ENCODE results near the gene DDN.

The DDN gene

DNA sequence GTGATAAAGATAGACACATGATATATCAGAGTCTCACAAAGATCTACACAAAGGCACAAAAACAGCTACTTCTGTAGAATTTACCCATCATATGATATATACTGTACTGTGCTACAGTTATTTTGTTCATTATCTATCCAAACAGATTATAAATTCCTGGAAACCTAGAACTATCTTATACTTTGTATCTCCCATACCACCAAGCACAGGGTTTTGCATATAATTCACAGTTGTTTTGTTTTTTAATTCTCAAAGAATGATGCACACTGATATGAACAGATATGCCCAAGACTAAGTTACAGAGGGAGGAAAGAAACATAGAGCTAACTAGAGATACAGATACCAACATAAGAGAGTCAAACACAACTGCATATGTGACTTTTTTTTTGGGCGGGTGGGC lies 16.0 kb upstream of the DDN start:
- Histone ChIP-seq H3K4me1 (ENCODE audit: insufficient read depth, low read length) (peaks cover 16% of the 10 kb centered on the region), H3K27me3 (ENCODE audit: insufficient read depth, low read length) (no peaks in the 10 kb centered on the region), H3K36me3 (ENCODE audit: insufficient read depth, low read length) (peaks cover 2% of the 10 kb centered on the region), H3K9me3 (ENCODE audit: low read length) (no peaks in the 10 kb centered on the region), H3K4me3 (ENCODE audit: low read length) (no peak overlapping the region), H2AFZ (ENCODE audit: low read depth, low read length) (no peak overlapping the region)

DNA sequence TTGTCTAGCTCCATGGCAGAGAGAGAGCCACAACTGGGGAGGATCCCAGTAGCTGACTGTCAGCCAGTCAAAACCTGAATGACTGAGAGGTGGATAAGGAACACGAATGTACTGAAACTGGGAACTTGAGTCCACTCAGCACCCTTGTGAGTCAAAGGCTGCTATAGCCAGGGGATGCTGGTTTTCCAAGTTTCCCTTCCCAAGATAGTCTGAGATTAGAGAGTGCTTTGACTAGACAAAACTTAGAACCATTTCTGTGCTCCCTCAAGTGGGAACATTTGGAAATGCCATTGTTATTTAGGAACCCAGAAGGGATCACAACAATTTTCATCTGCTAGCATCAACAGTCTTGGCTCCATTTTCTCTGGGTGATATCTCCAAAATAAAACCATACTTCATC lies 15.4 kb upstream of the DDN start:
- peaks cover 15% of the 10 kb centered on the region for H3K4me1 ChIP-seq (ENCODE audit: insufficient read depth, low read length)
- H2AFZ ChIP-seq (ENCODE audit: low read depth, low read length) = no peak overlapping the region
- no peaks in the 10 kb centered on the region for H3K9me3 ChIP-seq (ENCODE audit: low read length)
- no peaks in the 10 kb centered on the region for H3K27me3 ChIP-seq (ENCODE audit: insufficient read depth, low read length)
- peaks cover 2% of the 10 kb centered on the region for H3K36me3 ChIP-seq (ENCODE audit: insufficient read depth, low read length)
- no peak overlapping the region for H3K4me3 ChIP-seq (ENCODE audit: low read length)

DNA sequence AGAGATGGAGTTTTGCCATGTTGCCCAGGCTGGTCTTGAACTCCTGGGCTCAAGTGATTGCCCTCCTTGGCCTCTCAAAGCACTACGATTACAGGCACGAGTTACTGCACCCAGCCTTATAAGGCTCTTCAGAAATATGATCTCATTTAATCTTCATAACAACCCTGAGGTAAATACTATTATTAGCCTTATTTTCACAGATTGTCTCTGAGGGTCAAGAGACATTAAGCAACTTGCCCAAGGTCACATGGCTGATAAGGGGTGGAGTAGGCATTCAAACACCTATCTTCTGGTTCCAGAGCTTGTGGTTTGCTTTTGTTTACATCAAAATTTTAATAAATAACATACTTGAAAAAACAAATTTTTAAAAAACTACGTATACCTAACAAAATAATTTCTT lies 14.3 kb upstream of the DDN start:
- Histone ChIP-seq H3K4me1 (ENCODE audit: insufficient read depth, low read length) (peaks cover 9% of the 10 kb centered on the region), H3K36me3 (ENCODE audit: insufficient read depth, low read length) (peaks cover 2% of the 10 kb centered on the region), H3K27me3 (ENCODE audit: insufficient read depth, low read length) (no peaks in the 10 kb centered on the region), H3K9me3 (ENCODE audit: low read length) (no peaks in the 10 kb centered on the region), H2AFZ (ENCODE audit: low read depth, low read length) (no peak overlapping the region), H3K4me3 (ENCODE audit: low read length) (no peak overlapping the region)

DNA sequence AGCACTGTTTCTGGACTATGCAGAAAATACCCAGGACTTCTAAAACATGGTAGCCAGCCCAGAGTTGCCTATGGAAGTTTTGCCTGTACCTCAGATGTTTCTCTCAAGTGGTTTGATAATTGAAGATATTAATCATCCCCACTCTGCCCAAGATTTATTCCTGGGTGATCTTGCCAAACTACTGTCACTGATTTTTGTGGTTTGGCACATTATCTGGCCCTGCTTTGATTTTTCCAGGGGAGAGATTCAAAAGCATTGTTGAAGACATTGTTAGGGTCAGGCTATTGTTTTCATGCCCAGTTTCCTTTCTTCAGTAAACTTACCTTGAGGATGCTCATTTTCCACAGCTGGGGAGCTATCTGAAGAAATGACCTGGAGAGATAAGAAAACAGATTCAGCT lies 13.6 kb upstream of the DDN start:
- Histone ChIP-seq H3K4me3 (ENCODE audit: low read length) (no peak overlapping the region), H3K36me3 (ENCODE audit: insufficient read depth, low read length) (peaks cover 2% of the 10 kb centered on the region), H3K4me1 (ENCODE audit: insufficient read depth, low read length) (peaks cover 4% of the 10 kb centered on the region), H3K9me3 (ENCODE audit: low read length) (no peaks in the 10 kb centered on the region), H3K27me3 (ENCODE audit: insufficient read depth, low read length) (no peaks in the 10 kb centered on the region), H2AFZ (ENCODE audit: low read depth, low read length) (no peak overlapping the region)

DNA sequence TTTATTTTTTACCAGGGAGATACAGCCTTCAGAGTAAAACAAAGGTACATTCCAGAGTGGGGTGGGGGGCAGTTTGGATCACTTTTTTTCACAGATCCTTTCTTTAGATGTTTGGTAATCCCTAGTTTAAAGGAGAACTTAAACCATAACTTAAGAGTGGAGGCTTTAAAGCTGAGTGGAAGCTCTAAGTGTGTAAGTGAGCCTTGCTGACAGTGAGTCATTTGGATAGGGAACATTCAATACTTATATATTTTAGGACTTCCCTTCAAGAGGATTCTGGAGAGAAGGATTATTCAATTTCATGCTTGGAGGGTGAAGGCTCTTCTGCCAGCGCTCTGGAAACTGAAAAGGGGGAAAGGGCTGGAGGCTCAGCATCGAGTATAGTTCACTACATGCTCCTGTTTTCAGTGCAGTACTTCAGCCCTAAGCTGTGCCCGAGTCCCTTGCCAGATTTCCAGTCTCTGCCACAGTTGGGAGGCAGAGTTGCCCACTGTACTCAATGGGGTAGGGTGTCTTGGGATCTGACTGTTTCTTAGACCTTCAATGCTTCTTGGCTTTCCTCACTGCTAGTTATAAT lies 11.0 kb upstream of the DDN start:
- H3K4me3 ChIP-seq (ENCODE audit: low read length) = no peak overlapping the region
- H2AFZ ChIP-seq (ENCODE audit: low read depth, low read length) = no peak overlapping the region
- H3K27me3 ChIP-seq (ENCODE audit: insufficient read depth, low read length) = no peaks in the 10 kb centered on the region
- no peaks in the 10 kb centered on the region for H3K9me3 ChIP-seq (ENCODE audit: low read length)
- no peaks in the 10 kb centered on the region for H3K4me1 ChIP-seq (ENCODE audit: insufficient read depth, low read length)
- H3K36me3 ChIP-seq (ENCODE audit: insufficient read depth, low read length) = peaks cover 8% of the 10 kb centered on the region

DNA sequence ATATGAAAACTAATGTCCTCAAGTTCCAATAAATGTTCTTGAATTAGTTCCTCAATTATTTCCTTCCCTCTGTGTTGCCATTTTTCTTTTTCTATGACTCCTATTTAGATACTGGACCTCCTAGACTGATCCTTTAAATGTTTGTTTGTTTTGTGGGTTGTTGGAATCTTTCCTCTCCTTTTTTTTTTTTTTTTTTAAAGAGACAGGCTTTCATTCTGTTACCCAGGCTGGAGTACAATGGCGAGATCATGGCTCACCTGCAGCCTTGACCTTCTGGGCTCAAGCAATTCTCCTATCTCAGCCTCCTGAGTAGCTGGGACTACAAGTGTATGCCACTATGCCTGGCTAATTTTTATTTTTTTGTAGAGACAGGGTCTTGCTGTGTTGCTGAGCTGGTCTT lies 9.8 kb upstream of the DDN start:
- Histone ChIP-seq H3K9me3 (ENCODE audit: low read length) (no peaks in the 10 kb centered on the region), H3K4me3 (ENCODE audit: low read length) (no peak overlapping the region), H3K27me3 (ENCODE audit: insufficient read depth, low read length) (no peaks in the 10 kb centered on the region), H2AFZ (ENCODE audit: low read depth, low read length) (no peak overlapping the region), H3K36me3 (ENCODE audit: insufficient read depth, low read length) (peaks cover 16% of the 10 kb centered on the region), H3K4me1 (ENCODE audit: insufficient read depth, low read length) (no peaks in the 10 kb centered on the region)

DNA sequence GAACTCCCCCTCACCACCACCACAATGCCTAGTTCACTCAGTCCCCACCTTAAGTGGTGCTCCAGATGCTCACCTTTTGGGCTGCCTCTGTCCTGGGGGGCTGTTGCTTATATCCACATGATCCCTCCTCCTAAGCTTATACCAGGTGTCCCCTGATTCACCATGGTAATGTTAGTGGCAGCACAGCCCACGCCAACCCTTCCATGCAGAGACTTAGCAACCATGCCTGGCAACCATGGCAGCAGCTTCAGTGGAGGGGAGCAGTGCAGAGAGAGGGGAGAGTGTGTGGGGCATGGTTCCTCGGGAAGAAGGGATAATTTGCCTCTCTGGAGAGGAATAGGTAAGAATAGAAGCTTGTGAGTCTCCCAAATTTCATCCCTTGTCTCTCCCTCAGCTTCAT lies 1.2 kb upstream of the DDN start:
- Histone ChIP-seq H3K9me3 (ENCODE audit: low read length) (no peaks in the 10 kb centered on the region), H3K36me3 (ENCODE audit: insufficient read depth, low read length) (peaks cover 33% of the 10 kb centered on the region), H3K4me3 (ENCODE audit: low read length) (no peak overlapping the region), H2AFZ (ENCODE audit: low read depth, low read length) (no peak overlapping the region), H3K4me1 (ENCODE audit: insufficient read depth, low read length) (peaks cover 16% of the 10 kb centered on the region), H3K27me3 (ENCODE audit: insufficient read depth, low read length) (peaks cover 30% of the 10 kb centered on the region)

DNA sequence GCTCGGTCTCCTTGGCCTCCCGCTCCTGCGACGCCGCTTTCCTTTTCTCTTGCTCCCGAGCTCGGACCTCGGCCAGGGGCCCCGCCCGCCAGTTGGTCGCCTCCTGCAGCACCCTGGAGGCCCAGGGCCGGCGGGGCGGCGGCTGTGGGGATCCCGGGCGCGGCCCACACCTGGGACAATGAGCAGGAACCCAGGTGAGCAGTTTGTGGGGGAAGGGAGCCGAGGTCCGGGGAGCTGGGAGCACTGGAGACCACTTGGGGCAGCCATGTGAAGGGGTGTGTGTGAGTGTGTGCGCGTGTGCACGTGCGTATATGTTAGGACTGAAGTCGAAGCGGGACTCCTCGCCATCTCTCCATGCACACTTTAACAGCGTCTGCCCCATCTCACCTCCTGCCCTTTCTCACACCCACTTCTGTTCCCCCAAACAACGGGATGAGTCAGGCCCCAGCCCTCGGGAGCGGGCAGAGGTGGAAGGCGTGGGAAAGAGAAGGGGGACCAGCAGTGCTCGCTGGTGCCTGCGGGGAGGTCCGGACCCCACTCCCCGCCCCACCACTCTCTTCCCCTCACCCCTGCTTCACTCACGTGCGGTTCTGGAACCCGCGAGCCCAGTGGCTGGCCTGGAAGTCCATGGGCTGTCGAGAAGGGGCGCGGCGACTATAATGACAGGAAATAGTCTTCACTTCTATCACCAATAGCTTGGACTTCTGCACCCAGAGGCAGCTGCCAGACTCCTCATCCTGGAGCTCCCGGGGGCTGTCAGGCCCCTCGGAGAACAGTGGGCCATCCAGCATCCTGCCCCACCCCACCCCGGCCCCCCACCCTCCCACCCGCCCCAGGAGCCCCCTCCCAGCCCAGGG lies 450 bp downstream of the DDN start:
- Histone ChIP-seq H2AFZ (ENCODE audit: low read depth, low read length) (no peak overlapping the region), H3K4me3 (ENCODE audit: low read length) (no peak overlapping the region), H3K9me3 (ENCODE audit: low read length) (no peaks in the 10 kb centered on the region), H3K4me1 (ENCODE audit: insufficient read depth, low read length) (peaks cover 16% of the 10 kb centered on the region), H3K27me3 (ENCODE audit: insufficient read depth, low read length) (peaks cover 33% of the 10 kb centered on the region), H3K36me3 (ENCODE audit: insufficient read depth, low read length) (peaks cover 21% of the 10 kb centered on the region)

DNA sequence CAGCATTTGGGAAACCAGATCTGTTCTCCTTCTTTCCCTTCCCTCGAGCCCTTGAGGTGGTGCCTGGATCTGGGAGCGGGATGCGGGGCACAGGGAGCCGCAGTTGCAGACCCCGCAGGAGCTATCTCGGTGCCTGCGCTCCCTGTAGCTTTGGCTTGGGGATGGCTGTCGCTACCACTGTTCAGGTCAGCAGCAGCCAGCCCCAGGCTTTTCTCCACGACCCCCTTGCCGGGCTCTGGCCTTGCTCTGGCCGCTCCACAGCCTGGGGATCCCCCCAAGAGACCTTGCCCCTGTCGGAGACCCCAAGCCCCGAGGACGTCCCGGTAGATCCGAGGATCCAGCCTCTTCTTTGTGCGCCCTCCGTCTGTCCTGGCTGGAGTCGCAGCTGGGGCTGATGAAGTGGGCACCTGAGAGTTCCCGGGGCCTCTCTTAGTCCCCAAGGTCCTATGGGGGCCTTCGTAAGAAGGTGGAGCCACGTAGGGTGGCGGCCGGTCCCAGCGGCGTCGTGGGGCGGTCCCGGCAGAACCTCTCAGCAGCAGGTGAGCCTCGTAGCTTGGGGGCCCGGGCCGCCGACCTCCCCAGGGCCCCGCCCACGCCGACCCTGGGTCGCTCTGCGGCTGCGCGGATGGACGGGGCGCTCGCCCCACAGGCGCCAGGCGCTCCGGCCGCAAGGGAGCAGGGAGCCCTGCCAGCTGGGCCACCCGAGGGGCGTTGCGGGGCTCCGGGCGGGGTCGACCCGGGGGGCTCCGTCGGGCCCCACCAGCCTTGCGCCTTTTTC lies 1.3 kb downstream of the DDN start:
- H2AFZ ChIP-seq (ENCODE audit: low read depth, low read length) = no peak overlapping the region
- no peaks in the 10 kb centered on the region for H3K9me3 ChIP-seq (ENCODE audit: low read length)
- H3K36me3 ChIP-seq (ENCODE audit: insufficient read depth, low read length) = peaks cover 16% of the 10 kb centered on the region
- no peak overlapping the region for H3K4me3 ChIP-seq (ENCODE audit: low read length)
- H3K4me1 ChIP-seq (ENCODE audit: insufficient read depth, low read length) = peaks cover 16% of the 10 kb centered on the region
- peaks cover 36% of the 10 kb centered on the region for H3K27me3 ChIP-seq (ENCODE audit: insufficient read depth, low read length)

DNA sequence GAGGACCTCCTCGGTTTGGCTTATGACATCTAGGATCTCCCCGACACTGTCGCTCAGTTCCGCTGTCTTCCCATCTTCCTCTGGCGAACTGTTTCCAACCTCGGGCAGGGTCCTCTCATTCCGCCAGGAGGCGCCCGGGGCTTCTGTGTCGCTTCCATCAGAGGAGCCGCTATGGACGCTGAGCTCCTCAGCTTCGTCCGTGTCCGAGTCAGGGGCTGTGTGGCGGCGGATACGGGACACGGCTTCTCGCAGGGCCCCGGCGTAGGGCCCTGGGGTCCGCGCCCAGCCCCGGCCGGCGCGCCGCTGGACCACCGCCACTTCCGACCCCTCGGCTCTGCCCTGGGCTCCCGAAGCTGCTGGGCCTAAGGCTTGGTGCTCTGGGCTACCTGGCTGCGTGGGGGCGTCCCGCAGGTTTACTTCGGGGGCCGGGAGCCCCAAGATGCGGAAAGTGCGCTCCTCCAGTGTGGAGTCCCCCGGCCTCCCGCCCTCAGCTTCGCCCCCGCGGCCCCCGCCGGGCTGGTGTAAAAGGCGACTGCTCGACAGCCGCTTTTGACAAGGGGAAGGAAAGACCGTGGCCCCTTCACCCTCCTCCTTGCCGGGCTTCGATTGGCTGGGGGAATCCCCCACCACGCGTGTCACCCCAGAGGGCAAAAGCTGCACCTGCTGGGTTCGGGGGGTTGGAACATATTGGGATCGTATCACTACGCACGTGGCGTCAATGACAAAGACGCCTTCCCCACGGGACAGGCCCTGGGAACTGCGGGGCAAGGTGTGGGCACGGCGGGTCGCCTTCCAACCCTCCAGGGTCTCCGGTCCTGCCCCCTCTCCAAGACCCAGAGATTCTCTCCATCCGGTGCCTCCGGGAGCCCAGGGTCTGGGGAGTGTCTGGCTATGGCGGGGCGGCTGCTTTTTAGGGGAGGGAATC lies 2.1 kb downstream of the DDN start:
- H3K4me3 ChIP-seq (ENCODE audit: low read length) = peak overlapping the region; percentile 38
- peaks cover 8% of the 10 kb centered on the region for H3K36me3 ChIP-seq (ENCODE audit: insufficient read depth, low read length)
- peaks cover 36% of the 10 kb centered on the region for H3K27me3 ChIP-seq (ENCODE audit: insufficient read depth, low read length)
- no peaks in the 10 kb centered on the region for H3K9me3 ChIP-seq (ENCODE audit: low read length)
- peak overlapping the region; percentile 90 for H2AFZ ChIP-seq (ENCODE audit: low read depth, low read length)
- H3K4me1 ChIP-seq (ENCODE audit: insufficient read depth, low read length) = peaks cover 16% of the 10 kb centered on the region

DNA sequence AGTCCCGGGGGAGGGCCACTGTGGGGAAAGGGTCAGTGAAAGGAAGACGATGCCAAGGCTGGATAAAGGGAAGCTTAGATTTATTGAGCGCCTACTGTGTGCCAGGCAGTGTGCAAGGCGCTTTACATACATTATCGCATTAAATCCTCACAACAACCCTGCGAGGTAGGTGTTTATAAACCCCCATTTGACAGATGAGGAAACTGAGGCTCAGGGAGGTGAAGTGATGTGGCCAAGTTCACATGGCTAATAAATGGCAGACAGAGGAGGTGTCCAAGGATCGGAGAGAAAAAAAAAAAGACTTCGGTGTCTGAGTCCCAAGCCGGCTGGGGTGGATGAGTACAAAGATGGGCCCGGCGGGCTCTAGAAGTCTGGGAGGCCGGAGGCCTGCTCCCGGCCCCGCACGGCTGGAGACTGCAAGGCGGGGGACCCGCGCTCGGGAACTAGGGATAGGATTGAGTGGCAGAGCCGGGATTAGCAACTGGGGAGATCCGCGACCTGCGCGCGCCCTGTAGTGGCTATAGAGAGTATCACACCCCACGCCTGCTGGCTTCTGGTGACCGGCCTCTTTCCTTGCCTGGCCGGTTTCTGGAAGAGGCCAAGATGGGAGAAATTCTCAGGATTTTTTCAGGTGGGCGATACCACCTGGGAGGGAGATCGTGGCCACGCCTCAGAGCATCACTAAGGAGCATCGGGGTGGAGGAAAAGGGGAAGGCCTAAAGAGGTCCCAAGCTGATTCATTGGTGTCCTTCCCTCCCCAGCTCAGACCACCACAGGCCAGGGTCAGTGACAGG lies 3.9 kb downstream of the DDN start:
- Histone ChIP-seq H3K36me3 (ENCODE audit: insufficient read depth, low read length) (no peaks in the 10 kb centered on the region), H2AFZ (ENCODE audit: low read depth, low read length) (no peak overlapping the region), H3K9me3 (ENCODE audit: low read length) (no peaks in the 10 kb centered on the region), H3K4me1 (ENCODE audit: insufficient read depth, low read length) (peaks cover 19% of the 10 kb centered on the region), H3K27me3 (ENCODE audit: insufficient read depth, low read length) (peaks cover 39% of the 10 kb centered on the region), H3K4me3 (ENCODE audit: low read length) (no peak overlapping the region)
